Panc1 (cell line): ENCODE results near the gene AKAP17A.

Experiments used
- CTCF ChIP-seq: fragments of 450-650 bp; IDR thresholded peaks from 2 replicates; pipeline ENCODE4 v1.5.1; 2017; ENCODE audit warnings: mild to moderate bottlenecking
- POLR2AphosphoS5 ChIP-seq: IDR thresholded peaks from 2 replicates; pipeline ENCODE4 v1.6.1; 2012; ENCODE audit warnings: mild to moderate bottlenecking, low read depth, low read length, moderate library complexity
- TCF7L2 ChIP-seq: IDR thresholded peaks from 2 replicates; pipeline ENCODE4 v1.6.1; 2011; ENCODE audit warnings: mild to moderate bottlenecking, low read depth, low read length, inconsistent platforms

DNA sequence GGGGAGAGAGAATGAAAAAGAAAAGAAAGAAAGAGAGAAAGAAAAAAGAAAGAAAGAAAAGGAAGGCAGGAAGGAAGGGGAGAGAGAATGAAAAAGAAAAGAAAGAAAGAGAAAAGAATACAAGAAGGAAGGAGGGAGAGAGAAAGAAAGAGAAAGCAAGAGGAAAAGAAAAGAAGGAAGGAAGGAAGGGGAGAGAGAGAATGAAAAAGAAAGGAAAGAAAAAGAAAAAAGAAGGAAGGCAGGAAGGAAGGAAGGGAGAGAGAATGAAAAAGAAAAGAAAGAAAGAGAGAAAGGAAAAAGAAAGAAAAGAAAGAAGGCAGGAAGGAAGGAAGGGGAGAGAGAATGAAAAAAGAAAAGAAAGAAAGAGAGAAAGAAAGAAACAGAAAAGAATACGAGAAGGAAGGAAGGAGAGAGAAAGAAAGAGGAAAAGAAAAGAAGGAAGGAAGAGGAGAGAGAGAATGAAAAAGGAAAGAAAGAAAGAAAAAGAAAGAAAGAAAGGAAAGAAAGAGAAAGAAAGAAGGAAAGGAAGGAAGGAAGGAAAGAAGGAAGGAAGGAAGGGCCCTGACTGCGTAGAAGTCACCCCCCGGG is 39.4 kb upstream of the AKAP17A start:
- no peak for TF ChIP-seq CTCF
- TF ChIP-seq POLR2AphosphoS5: no peak
- TF ChIP-seq TCF7L2: no peak
